Astrocyte (in vitro differentiated cells and primary cell): ENCODE results near the gene PRSS12. TPM values are rescaled to one million over a fixed set of nuclear protein-coding genes. Genes with fewer than 3 reads are reported as not detected.

Experiments
- DNase-seq: peaks from one replicate; pipeline ENCODE4 v3.0.0-alpha.2; 2010; ENCODE audit warnings: low read depth
- FAIRE-seq: peaks from 2 replicates; lab custom pipeline; 2011; peaks lifted over from hg19 to GRCh38; lab: Jason Lieb, UNC
- H2AFZ ChIP-seq: 2 replicates; pipeline ENCODE4 v1.6.0; 2012; ENCODE audit warnings: low read depth, low read length, inconsistent platforms
- H3K27ac ChIP-seq: 2 replicates; pipeline ENCODE4 v1.5.1; 2011; ENCODE audit warnings: low read depth, low read length, inconsistent platforms
- H3K27me3 ChIP-seq: 2 replicates; pipeline ENCODE4 v1.6.0; 2011; ENCODE audit warnings: low read length, inconsistent platforms; ENCODE audit not compliant: insufficient read depth
- H3K36me3 ChIP-seq: 2 replicates; pipeline ENCODE4 v1.5.1; 2011; ENCODE audit warnings: low read length, inconsistent platforms; ENCODE audit not compliant: insufficient read depth
- H3K4me1 ChIP-seq: 2 replicates; pipeline ENCODE4 v1.5.1; 2011; ENCODE audit warnings: low read length, inconsistent platforms; ENCODE audit not compliant: insufficient read depth
- H3K4me2 ChIP-seq: 2 replicates; pipeline ENCODE4 v1.6.0; 2012; ENCODE audit warnings: low read length, inconsistent platforms
- H3K4me3 ChIP-seq: 2 replicates; pipeline ENCODE4 v1.5.1; 2011; ENCODE audit warnings: low read depth, mild to moderate bottlenecking, low read length, inconsistent platforms; ENCODE audit not compliant: insufficient read depth
- H3K79me2 ChIP-seq: 2 replicates; pipeline ENCODE4 v1.6.0; 2012; ENCODE audit warnings: mild to moderate bottlenecking, low read length, inconsistent platforms; ENCODE audit not compliant: insufficient read depth
- H3K9ac ChIP-seq: 2 replicates; pipeline ENCODE4 v1.6.0; 2012; ENCODE audit warnings: mild to moderate bottlenecking, low read length, inconsistent platforms
- H3K9me3 ChIP-seq: 2 replicates; pipeline ENCODE4 v1.5.1; 2012; ENCODE audit warnings: low read depth, mild to moderate bottlenecking, low read length, inconsistent platforms; ENCODE audit not compliant: insufficient read depth
- H4K20me1 ChIP-seq: 2 replicates; pipeline ENCODE4 v1.6.0; 2012; ENCODE audit warnings: low read length, inconsistent platforms; ENCODE audit not compliant: insufficient read depth
- H3K27ac Mint-ChIP-seq: one replicate; pipeline ENCODE4 v1.8.0; 2021; ENCODE audit warnings: mild to moderate bottlenecking, mixed read lengths; ENCODE audit not compliant: unreplicated experiment
- H3K27me3 Mint-ChIP-seq: one replicate; pipeline ENCODE4 v1.8.0; 2021; ENCODE audit warnings: low read depth, mixed read lengths; ENCODE audit not compliant: unreplicated experiment
- H3K36me3 Mint-ChIP-seq: one replicate; pipeline ENCODE4 v1.8.0; 2021; ENCODE audit warnings: low read depth, mixed read lengths; ENCODE audit not compliant: unreplicated experiment
- H3K4me1 Mint-ChIP-seq: one replicate; pipeline ENCODE4 v1.8.0; 2021; ENCODE audit warnings: low read depth, mixed read lengths; ENCODE audit not compliant: unreplicated experiment
- H3K4me3 Mint-ChIP-seq: one replicate; pipeline ENCODE4 v1.8.0; 2021; ENCODE audit warnings: mild to moderate bottlenecking, moderate library complexity, mixed read lengths; ENCODE audit not compliant: unreplicated experiment
- H3K9me3 Mint-ChIP-seq: one replicate; pipeline ENCODE4 v1.8.0; 2021; ENCODE audit warnings: mild to moderate bottlenecking, mixed read lengths; ENCODE audit not compliant: unreplicated experiment
- CTCF ChIP-seq: IDR thresholded peaks from 2 replicates; pipeline ENCODE4 v1.5.1; 2011; ENCODE audit warnings: low read depth, mild to moderate bottlenecking, inconsistent platforms, low read length, moderate library complexity; ENCODE audit not compliant: insufficient read depth
- EZH2 ChIP-seq: IDR thresholded peaks from 2 replicates; pipeline ENCODE4 v1.6.1; 2012; ENCODE audit warnings: mild to moderate bottlenecking, low read length, inconsistent platforms; ENCODE audit not compliant: insufficient read depth
- total RNA-seq: library from RNA; stranded (reverse); gene quantifications from 2 replicates; pipeline ENCODE4 v1.2.1, GENCODE V29; 2021

The PRSS12 gene
- total RNA-seq, 1 donor from 2014 or later, result 4.1 TPM

GRCh38 chr4:118322831-118323502 lies 29.8 kb downstream of the PRSS12 start:
- Histone ChIP-seq H4K20me1 (no peaks in the 10 kb centered on the region), H3K27ac (no peak overlapping the region), H3K36me3 (no peaks in the 10 kb centered on the region), H3K79me2 (no peaks in the 10 kb centered on the region), H3K9ac (no peak overlapping the region), H2AFZ (no peak overlapping the region), H3K4me2 (no peak overlapping the region), H3K4me1 (no peaks in the 10 kb centered on the region), H3K27me3 (no peaks in the 10 kb centered on the region), H3K9me3 (no peaks in the 10 kb centered on the region), H3K4me3 (no peak overlapping the region)
- Mint-ChIP-seq H3K27me3 (no peaks in the 10 kb centered on the region), H3K4me1 (no peaks in the 10 kb centered on the region), H3K9me3 (no peaks in the 10 kb centered on the region), H3K27ac (no peak overlapping the region), H3K4me3 (no peak overlapping the region), H3K36me3 (no peaks in the 10 kb centered on the region)
- FAIRE-seq (no peak), DNase-seq (no peak)
- TF ChIP-seq EZH2 (no peak), CTCF (no peak)

DNA sequence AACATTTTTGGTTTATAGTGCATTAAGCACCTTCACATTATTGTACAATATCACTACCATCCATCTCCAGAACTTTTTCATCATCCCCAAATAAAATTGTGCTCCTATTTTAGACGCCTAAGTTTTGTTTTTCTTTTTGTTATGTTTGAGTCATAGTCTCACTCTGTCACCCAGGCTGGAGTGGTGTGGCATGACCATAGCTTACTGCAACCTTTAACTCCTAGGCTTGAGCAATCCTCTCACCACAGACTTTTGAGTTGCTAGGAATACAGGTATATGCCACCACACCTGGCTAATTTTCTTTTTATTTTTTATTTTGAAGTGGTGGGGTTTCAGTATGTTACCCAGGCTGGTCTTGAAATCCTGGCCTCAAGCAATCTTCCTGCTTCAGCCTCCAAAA lies 33.9 kb downstream of the PRSS12 start:
- H3K4me2 ChIP-seq, result no peak overlapping the region
- no peak overlapping the region for H3K27ac ChIP-seq
- H3K9ac ChIP-seq, result no peak overlapping the region
- no peaks in the 10 kb centered on the region for H3K27me3 Mint-ChIP-seq
- no peaks in the 10 kb centered on the region for H3K9me3 Mint-ChIP-seq
- H3K4me1 Mint-ChIP-seq, result no peaks in the 10 kb centered on the region
- H3K4me1 ChIP-seq, result no peaks in the 10 kb centered on the region
- H4K20me1 ChIP-seq, result no peaks in the 10 kb centered on the region
- no peaks in the 10 kb centered on the region for H3K27me3 ChIP-seq
- TF ChIP-seq CTCF (no peak), EZH2 (no peak)
- no peak overlapping the region for H3K4me3 ChIP-seq
- H3K27ac Mint-ChIP-seq, result no peak overlapping the region
- DNase-seq (no peak), FAIRE-seq (no peak)
- H3K36me3 Mint-ChIP-seq, result no peaks in the 10 kb centered on the region
- H3K36me3 ChIP-seq, result no peaks in the 10 kb centered on the region
- H3K4me3 Mint-ChIP-seq, result no peak overlapping the region
- H3K79me2 ChIP-seq, result no peaks in the 10 kb centered on the region
- H2AFZ ChIP-seq, result no peak overlapping the region
- H3K9me3 ChIP-seq, result no peaks in the 10 kb centered on the region

DNA sequence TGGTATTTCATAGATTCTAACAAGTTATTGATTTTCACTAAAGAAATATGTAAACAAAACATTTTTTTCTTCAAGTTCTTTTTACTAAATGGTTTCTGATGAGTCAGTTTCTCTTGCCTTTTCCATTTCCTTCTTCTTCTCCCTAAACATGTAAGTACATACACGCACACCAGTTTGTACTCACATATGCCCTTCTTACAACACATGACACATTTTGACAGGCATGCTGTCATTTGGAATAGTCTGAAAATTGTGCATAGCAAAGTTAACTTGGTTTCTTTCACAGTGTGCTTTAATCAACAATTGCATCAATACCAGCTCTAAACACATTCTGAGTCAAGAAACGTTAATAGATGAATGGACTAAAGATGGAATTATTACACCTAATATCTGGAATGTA lies 35.1 kb downstream of the PRSS12 start:
- DNase-seq (no peak), FAIRE-seq (no peak)
- H3K79me2 ChIP-seq, result no peaks in the 10 kb centered on the region
- H3K4me1 Mint-ChIP-seq, result no peaks in the 10 kb centered on the region
- no peaks in the 10 kb centered on the region for H3K4me1 ChIP-seq
- H3K27ac Mint-ChIP-seq, result no peak overlapping the region
- H3K27ac ChIP-seq, result no peak overlapping the region
- no peak for TF ChIP-seq EZH2
- no peak for TF ChIP-seq CTCF
- H3K9me3 ChIP-seq, result no peaks in the 10 kb centered on the region
- no peak overlapping the region for H3K4me2 ChIP-seq
- H3K4me3 ChIP-seq, result no peak overlapping the region
- H4K20me1 ChIP-seq, result no peaks in the 10 kb centered on the region
- no peak overlapping the region for H3K4me3 Mint-ChIP-seq
- no peaks in the 10 kb centered on the region for H3K27me3 Mint-ChIP-seq
- H3K36me3 Mint-ChIP-seq, result no peaks in the 10 kb centered on the region
- no peak overlapping the region for H3K9ac ChIP-seq
- H3K9me3 Mint-ChIP-seq, result no peaks in the 10 kb centered on the region
- H3K27me3 ChIP-seq, result no peaks in the 10 kb centered on the region
- no peak overlapping the region for H2AFZ ChIP-seq
- H3K36me3 ChIP-seq, result no peaks in the 10 kb centered on the region
